ENCODE results near the gene PRF1.
"Not testable (repeated sequence)": the region's sequence is repeated elsewhere in the genome, so short reads cannot be mapped to it uniquely, and the experiment has no call there.

The PRF1 gene

DNA sequence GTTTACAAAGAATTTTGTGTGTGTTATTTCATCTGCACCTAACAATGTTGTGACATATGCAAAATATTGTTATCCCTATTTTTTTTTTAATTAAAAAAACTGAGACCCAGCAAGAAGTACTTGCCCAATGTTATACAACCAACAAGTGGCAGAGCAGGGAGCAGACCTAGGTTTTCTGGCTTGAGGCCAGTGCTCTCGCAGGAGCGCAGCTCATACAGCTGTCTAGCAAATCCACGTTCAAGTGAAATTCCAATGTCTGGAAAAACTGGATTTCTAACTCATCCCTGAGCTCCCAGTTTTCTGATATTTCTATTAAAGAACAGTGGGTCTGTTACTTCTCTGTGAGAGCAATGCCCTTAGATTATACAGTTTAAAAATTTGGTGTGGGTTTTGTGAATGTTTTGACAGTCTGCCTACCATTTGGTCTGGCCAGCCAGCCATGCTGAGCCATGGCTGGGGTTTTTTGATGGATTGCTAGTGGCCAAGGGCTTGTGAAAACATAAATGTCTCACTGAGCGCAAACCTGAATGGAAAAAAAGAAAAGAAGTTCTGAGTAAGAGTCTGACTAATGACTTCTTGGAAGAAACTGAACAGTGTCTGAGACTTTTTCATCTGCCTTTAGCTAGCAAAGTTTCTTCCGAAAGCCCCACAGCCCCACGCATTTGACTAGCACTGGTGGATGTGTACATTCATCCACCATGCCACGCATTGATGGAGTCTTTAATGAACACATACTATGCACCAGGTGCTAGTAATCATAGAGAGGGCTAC is 15.4 kb upstream of the PRF1 start:
- no peak for DNase-seq (ENCODE audit: low read depth)

DNA sequence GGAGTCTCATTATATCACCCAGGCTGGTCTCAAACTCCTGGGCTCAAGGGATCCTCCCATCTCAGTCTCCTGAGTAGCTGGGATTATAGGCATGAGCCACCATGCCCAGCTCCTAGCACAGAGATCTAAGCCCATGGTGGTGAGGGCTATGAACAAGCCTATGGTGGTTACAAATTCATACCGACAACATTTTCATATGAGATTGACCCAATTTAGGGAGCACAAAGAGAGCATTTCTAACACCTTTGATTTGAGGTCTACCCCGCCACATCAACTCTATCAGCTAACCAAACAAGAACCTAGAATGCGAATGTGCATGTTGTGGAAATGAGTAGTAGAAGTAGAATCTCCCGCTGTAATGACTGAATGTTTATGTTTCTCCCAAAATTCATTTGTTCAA is 14.2 kb upstream of the PRF1 start:
- no peak for DNase-seq (ENCODE audit: low read depth)

DNA sequence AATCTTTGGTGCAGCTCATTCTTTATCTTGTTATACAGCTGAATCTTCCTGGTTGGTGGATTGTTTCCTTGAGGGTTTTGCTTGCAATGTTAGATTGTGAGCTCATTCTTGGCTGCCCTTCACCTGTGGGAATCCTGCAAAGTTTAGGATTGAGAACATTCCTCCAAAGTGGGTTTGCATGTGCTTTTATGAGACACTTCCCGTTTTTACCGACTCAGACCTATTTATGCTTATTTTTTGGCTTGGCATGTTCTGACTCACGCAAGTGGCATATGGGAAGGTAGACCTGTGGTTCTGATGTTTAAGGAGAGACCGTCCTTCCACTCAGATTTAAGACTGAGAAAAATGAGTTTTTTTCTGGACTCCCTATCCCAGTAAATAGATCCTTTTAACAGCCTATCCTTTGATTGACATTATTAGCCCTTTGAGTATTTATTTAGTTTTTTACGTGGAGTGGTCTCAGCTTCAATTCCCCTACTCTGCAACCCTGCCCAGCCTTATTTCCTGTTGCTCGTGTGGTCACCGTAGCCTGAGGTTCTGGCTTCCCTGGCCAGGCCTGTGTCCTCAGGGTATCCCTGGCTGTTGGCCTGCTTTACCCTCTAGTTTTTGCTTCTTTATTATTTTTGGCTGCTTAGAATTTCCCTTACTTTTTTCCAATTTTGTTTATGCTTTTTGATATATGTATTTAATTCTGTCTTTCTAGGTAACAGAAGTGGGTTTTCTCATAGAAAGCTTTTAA is 13.4 kb upstream of the PRF1 start:
- no peak for DNase-seq (ENCODE audit: low read depth)

DNA sequence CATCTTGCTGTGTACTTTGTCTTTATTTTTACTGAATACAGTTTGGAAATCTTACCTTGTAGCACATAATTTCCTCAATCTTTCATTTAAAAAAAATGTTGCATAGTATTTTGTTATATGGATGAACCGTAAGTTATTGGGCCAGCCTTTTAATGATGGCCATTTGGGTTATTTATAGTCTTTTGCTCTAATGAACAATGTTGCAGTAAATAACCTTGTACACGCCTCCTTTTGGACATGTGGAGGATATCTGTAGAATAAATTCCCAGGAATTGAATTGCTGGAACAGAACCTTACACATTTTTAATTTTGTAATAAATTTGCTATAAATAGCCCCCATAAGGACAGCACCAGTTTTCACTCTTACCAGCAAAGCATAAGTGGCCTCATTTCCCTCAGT is 12.7 kb upstream of the PRF1 start:
- no peak for DNase-seq (ENCODE audit: low read depth)

DNA sequence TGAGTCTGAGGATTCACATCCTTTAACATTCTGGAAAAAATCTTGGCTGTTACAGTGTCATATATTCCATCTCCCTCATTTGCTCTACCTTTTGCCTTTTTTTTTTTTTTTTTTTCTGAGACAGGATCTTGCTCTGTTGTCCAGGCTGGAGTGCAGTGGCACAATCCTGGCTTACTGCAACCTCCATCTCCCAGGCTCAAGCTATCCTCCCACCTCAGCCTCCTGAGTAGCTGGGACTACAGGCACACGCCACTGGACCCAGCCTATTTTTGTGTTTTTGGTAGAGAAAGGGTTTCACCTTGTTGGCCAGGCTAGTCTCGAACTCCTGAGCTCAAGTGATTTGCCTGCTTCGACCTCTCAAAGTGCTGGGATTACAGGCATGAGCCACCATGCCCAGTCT is 11.8 kb upstream of the PRF1 start:
- not testable (repeated sequence) for DNase-seq (ENCODE audit: low read depth)

DNA sequence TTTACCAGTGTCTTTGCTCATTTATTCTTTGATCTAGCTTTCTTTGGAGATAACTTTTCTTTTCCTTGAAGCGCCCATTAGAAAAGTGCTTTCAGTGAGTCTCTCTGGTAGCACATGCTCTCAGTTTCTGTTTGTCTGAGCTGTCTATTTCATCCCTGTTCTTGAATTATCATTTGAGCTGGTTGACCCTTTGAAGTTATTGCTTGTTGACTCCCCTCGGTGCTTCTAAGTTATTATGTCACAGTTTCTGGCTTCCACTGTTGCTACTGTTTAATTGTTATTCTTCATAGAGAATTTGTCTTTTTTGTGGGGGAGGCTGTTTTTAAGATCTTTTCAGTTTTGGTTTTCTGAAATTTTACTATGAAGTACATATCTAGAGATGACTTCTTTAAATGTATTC is 11.4 kb upstream of the PRF1 start:
- no peak for DNase-seq (ENCODE audit: low read depth)

DNA sequence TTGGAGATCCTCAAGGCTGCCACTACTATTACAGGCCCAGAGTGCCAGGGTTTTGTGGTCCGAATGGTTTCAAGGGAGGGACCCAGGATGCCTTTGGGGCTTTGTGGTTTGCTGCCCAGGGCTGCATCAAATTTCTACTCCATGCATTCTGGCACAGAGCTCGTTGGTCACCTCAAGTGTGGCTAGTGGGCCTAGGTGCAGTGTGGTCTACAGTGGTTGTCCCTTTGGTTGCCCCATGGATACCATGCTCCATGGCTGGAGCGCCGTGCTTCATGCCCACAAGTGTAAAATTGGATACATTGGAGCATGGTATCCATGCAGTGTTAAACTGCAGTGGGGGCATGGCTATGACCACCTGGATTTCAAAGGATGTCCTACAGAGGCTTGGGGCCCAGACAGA is 5.4 kb upstream of the PRF1 start:
- DNase-seq (ENCODE audit: low read depth) = no peak

DNA sequence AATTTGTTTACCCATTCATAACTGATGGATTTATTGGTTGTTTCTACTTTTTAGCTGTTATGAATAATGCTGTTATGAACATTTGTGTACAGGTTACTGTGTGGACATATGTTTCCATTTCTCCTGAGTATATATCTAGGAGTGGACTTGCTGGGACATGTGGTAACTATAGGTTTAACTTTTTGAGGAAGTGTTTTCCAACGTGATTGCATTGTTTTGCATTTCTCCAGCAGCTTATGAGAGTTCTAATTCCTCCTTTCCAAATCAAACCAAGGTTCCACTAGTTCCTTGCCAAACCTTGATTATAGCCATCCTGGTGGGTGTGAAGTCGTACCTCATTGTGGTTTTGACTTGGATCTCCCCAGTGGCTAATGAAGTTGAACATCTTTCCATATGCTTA is 2.6 kb upstream of the PRF1 start:
- no peak for DNase-seq (ENCODE audit: low read depth)

DNA sequence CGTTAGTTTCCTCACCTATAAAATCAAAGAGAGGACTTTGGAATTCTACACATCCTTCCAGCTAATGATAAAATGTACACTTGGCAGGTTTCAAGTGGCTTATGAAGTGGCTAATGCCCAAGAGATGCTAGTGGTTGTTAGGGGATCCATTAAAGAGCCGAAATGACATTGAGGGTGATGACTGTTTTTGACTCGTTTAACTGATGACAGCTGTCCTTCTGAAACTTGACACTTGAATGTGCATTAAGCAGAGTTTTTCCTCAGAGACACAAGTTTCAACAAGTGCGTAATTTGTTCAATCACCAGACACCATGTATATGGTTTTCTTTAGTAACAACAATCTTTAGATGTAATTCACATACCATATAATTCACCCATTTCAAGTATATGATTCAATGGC is 1.6 kb upstream of the PRF1 start:
- no peak for DNase-seq (ENCODE audit: low read depth)

DNA sequence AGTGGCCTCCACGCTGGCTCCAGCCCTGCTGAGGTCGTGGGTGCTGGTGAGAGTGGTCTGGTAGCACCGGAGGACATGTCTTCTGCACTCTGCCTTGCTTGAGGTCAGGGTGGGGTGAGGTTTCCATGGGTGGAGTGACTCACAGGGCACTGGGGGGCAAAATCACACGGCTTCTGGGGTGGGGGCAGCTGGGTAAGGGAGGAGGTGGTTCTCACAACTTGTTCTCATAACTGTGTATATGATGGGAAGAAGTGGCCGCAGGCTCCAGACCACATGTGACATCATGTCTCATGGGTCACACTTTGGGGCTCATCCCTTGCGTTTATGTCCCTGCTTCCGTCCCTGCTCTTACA is 884 bp upstream of the PRF1 start:
- DNase-seq (ENCODE audit: low read depth) = no peak

DNA sequence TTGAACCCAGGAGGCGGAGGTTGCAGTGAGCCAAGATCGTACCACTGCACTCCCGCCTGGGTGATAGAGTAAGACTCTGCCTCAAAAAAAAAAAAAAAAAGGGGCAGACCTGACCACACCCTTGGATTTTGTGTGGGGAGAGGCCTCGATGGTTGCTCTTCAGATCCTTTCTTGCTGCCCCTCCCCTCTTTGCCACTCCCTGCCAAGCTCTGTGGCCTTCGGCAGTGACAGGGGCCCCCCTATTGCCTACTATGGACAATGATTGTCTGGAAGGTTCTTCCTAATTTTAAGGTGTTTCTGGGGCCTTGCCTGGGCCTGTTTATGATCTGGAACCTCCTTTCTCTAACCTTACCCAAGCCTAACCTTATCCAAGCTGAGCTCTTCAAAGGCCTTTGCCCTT is 795 bp downstream of the PRF1 start:
- no peak for DNase-seq (ENCODE audit: low read depth)

DNA sequence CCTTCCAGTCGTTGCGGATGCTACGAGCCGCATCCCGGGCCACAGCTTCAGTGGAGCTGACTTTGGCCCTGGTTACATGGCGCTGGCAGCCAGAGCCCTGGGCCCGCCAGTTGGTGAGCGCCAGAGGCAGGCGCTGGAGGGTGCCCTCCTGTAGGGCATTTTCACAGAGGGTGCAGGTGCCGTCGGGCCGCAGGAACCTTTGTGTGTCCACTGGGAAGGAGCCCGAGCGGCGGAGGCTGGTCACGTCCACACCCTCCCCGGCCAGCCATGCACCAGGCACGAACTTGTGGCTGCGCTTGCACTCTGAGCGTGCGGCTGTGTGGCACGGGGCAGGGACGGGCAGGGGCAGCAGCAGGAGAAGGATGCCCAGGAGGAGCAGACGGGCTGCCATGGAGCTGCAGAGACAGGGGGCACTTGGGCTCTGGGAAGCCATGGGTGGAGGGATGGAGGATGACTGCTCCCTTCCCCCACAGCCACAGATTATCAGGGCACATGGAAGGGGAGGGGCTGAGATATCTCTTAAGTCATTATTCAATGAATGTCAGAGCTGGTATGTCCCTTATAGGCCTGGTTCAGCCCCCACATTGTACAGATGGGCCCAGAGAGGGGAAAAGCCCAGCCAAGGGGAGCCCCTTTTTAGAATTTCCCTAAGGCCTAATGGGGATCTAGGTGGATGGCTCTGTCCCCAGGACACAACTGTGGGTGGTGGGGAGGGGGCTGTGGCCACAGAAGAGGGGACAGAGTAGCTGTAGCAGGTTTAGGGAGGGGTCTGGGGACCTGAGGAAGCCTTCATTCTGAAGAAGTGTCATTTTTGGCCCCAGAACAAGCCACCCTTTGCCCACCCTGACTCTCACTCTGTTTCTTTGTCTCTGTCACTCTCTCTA is 1.8 kb downstream of the PRF1 start:
- no peak for DNase-seq (ENCODE audit: low read depth)

DNA sequence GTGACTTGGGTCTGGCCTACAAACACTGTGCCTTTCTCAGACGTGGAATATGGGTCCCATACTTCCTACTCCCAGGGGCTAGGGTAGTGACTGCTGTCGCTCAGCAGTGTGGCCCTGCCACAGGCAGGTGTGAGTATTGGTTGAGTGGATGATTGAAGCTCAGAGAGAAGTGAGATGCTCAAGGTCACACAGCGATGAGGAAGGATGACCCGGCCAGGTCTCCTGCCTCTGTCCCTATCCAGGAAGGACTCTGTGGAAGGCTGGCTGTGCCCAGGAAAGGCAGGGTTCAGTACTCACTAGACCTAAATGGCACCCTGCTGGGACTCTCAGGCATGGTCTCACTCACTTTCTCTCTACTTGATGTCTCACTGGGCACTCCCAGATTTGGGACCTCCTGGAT is 2.8 kb downstream of the PRF1 start:
- no peak for DNase-seq (ENCODE audit: low read depth)

DNA sequence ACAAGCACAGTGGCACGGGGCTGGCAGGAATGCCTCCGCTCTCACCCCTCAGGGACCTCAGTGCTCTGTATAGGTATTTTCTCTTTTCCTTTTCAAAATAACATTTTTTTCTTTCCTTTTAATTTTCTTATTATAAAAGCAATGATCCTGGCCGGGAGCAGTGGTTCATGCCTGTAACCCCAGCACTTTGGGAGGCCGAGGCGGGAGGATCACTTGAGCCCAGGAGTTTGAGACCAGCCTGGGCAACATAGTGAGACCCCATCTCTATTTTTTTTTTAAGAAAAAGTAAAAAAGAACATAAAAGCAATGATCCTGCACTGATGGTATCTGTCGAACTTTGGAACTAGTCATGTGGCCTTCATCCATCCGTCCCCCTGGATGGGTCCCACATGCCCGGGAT is 3.2 kb downstream of the PRF1 start:
- no peak for DNase-seq (ENCODE audit: low read depth)

DNA sequence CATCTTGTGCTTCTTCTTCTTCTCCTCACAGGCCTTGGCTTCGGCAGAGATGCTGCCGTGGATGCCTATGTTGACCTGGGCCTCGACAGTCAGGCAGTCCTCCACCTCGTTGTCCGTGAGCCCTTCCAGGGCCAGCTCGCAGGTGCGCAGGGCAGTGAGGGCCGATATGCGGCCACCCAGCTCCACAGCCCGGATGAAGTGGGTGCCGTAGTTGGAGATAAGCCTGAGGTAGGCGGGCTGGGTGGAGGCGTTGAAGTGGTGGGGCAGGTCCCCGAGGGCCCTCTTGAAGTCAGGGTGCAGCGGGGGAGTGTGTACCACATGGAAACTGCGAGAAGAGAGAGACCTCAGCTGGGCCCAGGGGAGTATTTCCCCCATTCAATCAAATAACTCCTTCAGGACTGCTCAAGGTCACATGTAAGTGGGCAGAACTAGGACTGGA is 3.7 kb downstream of the PRF1 start:
- DNase-seq (ENCODE audit: low read depth) = no peak

DNA sequence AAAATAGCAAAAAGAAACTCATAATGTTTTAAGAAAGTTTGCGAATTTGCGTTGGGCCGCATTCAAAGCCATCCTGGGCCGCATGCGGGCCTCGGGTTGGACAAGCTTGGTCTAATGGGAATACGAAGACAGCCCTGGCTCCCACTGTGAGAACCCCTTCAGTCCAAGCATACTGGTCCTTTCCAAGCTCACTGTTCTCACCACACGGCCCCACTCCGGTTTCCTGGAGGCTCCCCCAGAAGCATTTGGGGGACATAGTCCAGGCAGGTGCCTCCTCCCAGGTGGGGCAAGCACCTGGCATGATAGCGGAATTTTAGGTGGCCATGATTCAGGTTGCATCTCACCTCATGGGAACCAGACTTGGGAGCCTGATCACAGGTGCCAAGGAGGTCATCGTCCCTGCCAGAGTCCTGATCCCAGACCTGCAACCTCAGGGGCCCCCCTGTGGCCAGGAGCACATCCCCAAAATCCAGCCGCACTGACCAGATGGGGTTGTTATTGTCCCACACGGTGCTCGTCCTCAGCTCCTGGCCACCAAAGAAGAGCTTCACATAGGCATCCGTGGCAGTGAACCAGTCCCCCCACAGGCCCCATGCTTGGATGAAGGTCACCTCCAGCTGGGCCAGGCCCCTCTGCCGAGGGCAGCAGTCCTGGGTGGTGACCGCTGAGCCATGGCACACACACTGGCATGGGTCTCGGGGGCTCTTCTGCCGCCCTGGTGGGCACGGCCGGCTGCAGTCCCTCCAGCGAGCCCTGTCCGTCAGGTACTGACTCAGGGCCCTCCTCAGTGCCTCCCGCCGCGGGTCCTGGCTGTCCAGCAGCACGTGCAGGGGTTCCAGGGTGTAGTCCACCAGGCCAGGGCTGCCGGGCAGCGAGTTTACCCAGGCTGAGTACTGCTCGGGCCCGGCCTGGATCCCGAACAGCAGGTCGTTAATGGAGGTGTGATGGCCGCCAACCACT is 4.4 kb downstream of the PRF1 start:
- DNase-seq (ENCODE audit: low read depth) = no peak

DNA sequence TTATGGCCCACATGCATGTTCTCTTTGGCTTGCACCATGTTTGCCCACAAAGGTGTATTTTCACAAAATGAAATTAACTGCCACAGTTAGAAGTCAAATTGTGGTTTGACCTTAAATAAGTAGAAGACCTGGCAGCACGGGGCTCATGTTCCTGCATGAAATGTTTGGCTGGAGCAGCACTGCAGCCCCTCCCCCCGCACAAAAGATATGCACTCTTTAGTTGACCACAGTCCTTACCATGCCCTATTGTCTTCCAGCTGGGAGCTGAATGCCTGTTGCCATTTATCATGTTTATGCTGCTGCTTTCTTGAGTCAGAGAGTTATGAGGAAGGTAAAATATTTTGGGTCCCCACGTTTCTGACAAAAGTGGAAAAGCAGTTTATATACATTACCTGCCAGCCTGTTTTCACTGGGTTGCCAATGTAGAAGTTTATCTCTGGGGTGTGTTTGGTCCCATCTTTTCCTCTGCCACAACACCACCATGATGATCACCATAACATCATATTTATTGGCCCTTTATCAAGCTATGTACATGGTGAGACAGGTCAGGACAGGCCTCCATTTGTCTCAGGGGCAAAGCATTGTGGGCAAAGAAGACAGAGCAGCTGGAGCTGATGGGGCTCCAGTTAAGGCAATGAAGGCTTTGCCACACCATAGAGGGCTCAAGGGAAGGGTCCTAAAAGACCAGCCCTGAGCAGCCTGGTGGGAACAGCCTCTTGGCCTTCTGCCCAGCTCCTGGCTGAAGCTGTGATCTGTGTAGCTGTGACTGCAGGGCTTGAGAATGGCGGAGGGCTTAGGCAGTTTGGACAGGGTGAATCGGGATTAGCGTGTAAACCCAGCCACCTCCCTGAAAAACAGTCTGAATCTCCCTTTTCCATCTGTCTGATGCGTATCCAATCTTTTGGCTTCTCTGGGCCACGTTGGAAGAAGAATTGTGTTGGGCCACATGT is 5.4 kb downstream of the PRF1 start:
- DNase-seq (ENCODE audit: low read depth) = no peak

DNA sequence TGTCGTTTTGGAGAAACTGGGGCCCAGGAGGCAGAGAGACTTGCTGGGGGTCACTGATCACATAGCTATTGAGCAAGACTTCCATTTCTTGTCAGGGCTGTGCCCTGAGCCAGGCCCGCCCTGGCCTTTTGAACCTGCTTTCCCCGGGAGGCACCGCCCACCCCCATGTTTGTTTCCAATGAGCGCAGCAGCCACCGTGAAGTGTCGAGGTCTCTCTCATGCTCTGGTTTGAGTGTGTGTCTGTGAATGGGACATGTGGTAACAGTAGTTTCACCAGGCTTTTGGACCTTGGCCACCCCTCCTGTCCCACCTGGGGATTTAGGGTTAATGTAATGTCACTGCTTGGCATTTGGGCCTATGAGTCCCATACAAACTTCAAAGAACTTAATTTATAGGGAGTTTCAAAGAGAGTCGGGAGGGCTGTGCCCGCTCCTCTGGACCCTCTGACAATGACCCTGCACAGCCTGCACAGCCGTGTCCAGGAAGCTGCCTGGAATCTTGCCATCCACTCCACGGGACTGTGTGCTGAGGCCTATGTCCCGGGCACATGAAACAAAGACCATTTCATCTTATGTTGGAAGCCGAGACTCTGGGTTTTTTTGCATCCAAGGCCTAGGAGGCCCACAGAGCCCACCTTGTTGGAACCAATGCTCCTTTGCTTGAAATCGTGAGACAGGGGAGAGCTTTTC is 6.3 kb downstream of the PRF1 start:
- DNase-seq (ENCODE audit: low read depth) = no peak

DNA sequence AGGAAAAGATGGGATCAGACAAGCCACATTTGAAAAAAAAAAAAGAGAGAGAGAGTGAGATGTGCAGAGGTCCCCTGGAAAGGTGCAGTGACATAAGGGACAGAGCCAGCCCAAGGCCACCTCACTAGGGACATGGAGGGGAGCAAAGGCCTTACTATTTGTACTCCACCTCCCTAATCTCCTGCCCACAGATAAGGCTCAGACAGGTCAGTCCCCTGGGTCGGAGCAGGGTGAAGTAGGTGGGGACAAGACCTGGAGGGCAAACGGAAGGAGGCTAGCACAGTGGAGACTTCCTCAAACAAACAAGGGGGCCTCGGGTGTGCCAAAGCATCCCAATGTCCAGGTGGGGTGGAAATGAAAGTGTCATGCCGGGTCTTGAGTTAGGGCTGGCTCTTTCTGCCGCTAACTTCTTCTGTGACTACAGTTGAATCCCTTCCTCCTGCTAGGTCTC is 7.0 kb downstream of the PRF1 start:
- no peak for DNase-seq (ENCODE audit: low read depth)

DNA sequence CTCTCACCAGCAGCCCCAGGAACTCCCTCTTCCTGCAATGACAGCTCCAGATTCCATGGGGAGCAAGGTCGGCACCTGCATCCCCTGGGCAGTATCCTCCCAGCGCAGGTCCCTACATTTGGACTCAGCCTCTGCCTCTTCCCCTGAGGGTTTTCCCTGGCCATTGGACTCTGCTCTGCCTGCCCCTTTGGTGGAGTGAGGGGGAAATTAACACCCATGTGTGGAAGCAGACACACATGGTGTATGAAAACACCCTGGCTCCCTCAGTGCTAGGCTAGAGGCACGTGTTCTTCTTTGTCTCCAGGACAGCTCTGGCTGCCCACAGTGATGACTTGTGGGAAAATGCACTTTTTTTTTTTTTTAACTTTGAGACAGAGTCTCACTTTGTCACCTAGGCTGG is 8.4 kb downstream of the PRF1 start:
- no peak for DNase-seq (ENCODE audit: low read depth)
